HEK293 (cell line): ENCODE data around the gene GRB7.
A peak's percentile ranks its signal among the peaks of the same experiment; 100 is the strongest.

Experiments used
- BCL11A ChIP-seq: fragments of 450-650 bp; formaldehyde crosslinking; IDR thresholded peaks from 2 replicates; pipeline ENCODE4 v1.5.1; 2016; ENCODE audit warnings: low read depth, missing biosample characterization, missing genetic modification characterization
- EGR2 ChIP-seq: fragments of 450-650 bp; formaldehyde crosslinking; IDR thresholded peaks from 2 replicates; pipeline ENCODE4 v1.5.1; 2016; ENCODE audit warnings: low read depth, missing biosample characterization, missing genetic modification characterization
- FEZF1 ChIP-seq: fragments of 450-650 bp; formaldehyde crosslinking; IDR thresholded peaks from 2 replicates; pipeline ENCODE4 v1.5.1; 2016; ENCODE audit warnings: missing biosample characterization, missing genetic modification characterization
- HOXA7 ChIP-seq: sonication (generic); formaldehyde crosslinking; IDR thresholded peaks from 2 replicates; pipeline ENCODE4 v1.8.1; 2022; ENCODE audit warnings: missing genetic modification reagents, borderline replicate concordance
- IKZF3 ChIP-seq: fragments of 450-650 bp; IDR thresholded peaks from 2 replicates; pipeline ENCODE4 v1.5.0; 2018; ENCODE audit warnings: missing biosample characterization, mild to moderate bottlenecking, missing genetic modification characterization, moderate library complexity
- KLF16 ChIP-seq: fragments of 450-650 bp; formaldehyde crosslinking; IDR thresholded peaks from 2 replicates; pipeline ENCODE4 v1.5.1; 2017; ENCODE audit warnings: missing biosample characterization, missing genetic modification characterization
- SALL2 ChIP-seq: fragments of 450-650 bp; formaldehyde crosslinking; IDR thresholded peaks from 2 replicates; pipeline ENCODE4 v1.5.0; 2017; ENCODE audit warnings: missing biosample characterization, mild to moderate bottlenecking, missing genetic modification characterization, borderline replicate concordance
- SCRT1 ChIP-seq: fragments of 450-650 bp; formaldehyde crosslinking; IDR thresholded peaks from 2 replicates; pipeline ENCODE4 v1.5.1; 2016; ENCODE audit warnings: missing biosample characterization, missing genetic modification characterization, borderline replicate concordance
- ZBTB1 ChIP-seq: fragments of 450-650 bp; formaldehyde crosslinking; IDR thresholded peaks from 2 replicates; pipeline ENCODE4 v1.5.1; 2016; ENCODE audit warnings: missing biosample characterization, missing genetic modification characterization
- ZBTB48 ChIP-seq: fragments of 450-650 bp; formaldehyde crosslinking; IDR thresholded peaks from 2 replicates; pipeline ENCODE4 v1.5.1; 2016; ENCODE audit warnings: missing biosample characterization, missing genetic modification characterization
- ZNF121 ChIP-seq: fragments of 450-650 bp; formaldehyde crosslinking; IDR thresholded peaks from 2 replicates; pipeline ENCODE4 v1.5.1; 2016; ENCODE audit warnings: missing biosample characterization, missing genetic modification characterization
- ZNF140 ChIP-seq: fragments of 450-650 bp; formaldehyde crosslinking; IDR thresholded peaks from 2 replicates; pipeline ENCODE4 v1.5.1; 2016; ENCODE audit warnings: missing biosample characterization, missing genetic modification characterization
- ZNF155 ChIP-seq: fragments of 450-650 bp; formaldehyde crosslinking; IDR thresholded peaks from 2 replicates; pipeline ENCODE4 v1.5.1; 2016; ENCODE audit warnings: missing biosample characterization, missing genetic modification characterization
- ZNF175 ChIP-seq: fragments of 450-650 bp; formaldehyde crosslinking; IDR thresholded peaks from 2 replicates; pipeline ENCODE4 v1.5.1; 2016; ENCODE audit warnings: missing biosample characterization, missing genetic modification characterization
- ZNF211 ChIP-seq: fragments of 450-650 bp; formaldehyde crosslinking; IDR thresholded peaks from 2 replicates; pipeline ENCODE4 v1.5.1; 2016; ENCODE audit warnings: low read depth, missing biosample characterization, missing genetic modification characterization
- ZNF23 ChIP-seq: fragments of 450-650 bp; formaldehyde crosslinking; IDR thresholded peaks from 2 replicates; pipeline ENCODE4 v1.5.1; 2016; ENCODE audit warnings: missing biosample characterization, missing genetic modification characterization, borderline replicate concordance
- ZNF24 ChIP-seq: fragments of 450-650 bp; formaldehyde crosslinking; IDR thresholded peaks from 2 replicates; pipeline ENCODE4 v1.5.1; 2016; ENCODE audit warnings: missing biosample characterization, missing genetic modification characterization
- ZNF274 ChIP-seq, 2 experiments: fragments of 200-500 bp in 1 of 2; fragments of 450-650 bp in 1 of 2; sonication (Bioruptor generic) in 1 of 2; formaldehyde crosslinking in 1 of 2; IDR thresholded peaks; 2 replicates each; pipeline versions ENCODE4 v1.5.1 to v1.6.1; 2014 to 2016; ENCODE audit warnings: borderline replicate concordance in 1 of 2, inconsistent platforms in 1 of 2, low read length in 1 of 2, missing biosample characterization in 1 of 2, missing genetic modification characterization in 1 of 2
- ZNF341 ChIP-seq: fragments of 450-650 bp; formaldehyde crosslinking; IDR thresholded peaks from 2 replicates; pipeline ENCODE4; 2016; ENCODE audit warnings: low read depth, missing biosample characterization, missing genetic modification characterization
- ZNF423 ChIP-seq: fragments of 450-650 bp; formaldehyde crosslinking; IDR thresholded peaks from 2 replicates; pipeline ENCODE4 v1.5.1; 2016; ENCODE audit warnings: missing biosample characterization, missing genetic modification characterization
- ZNF426 ChIP-seq: fragments of 450-650 bp; formaldehyde crosslinking; IDR thresholded peaks from 2 replicates; pipeline ENCODE4 v1.5.1; 2017; ENCODE audit warnings: missing biosample characterization, missing genetic modification characterization, mild to moderate bottlenecking, inconsistent platforms, moderate library complexity
- ZNF473 ChIP-seq: fragments of 450-650 bp; formaldehyde crosslinking; IDR thresholded peaks from 2 replicates; pipeline ENCODE4 v1.5.1; 2017; ENCODE audit warnings: missing biosample characterization, missing genetic modification characterization
- ZNF544 ChIP-seq: fragments of 450-650 bp; formaldehyde crosslinking; IDR thresholded peaks from 2 replicates; pipeline ENCODE4 v1.5.0; 2017; ENCODE audit warnings: missing biosample characterization, missing genetic modification characterization
- ZNF555 ChIP-seq: fragments of 450-650 bp; formaldehyde crosslinking; conservative IDR thresholded peaks from 2 replicates; pipeline ENCODE4 v1.5.1; 2017; ENCODE audit warnings: missing biosample characterization, mild to moderate bottlenecking, missing genetic modification characterization, inconsistent platforms
- ZNF571 ChIP-seq: fragments of 450-650 bp; formaldehyde crosslinking; IDR thresholded peaks from 2 replicates; pipeline ENCODE4 v1.5.0; 2017; ENCODE audit warnings: missing biosample characterization, missing genetic modification characterization
- ZNF621 ChIP-seq: fragments of 450-650 bp; formaldehyde crosslinking; IDR thresholded peaks from 2 replicates; pipeline ENCODE4 v1.5.1; 2017; ENCODE audit warnings: missing biosample characterization, missing genetic modification characterization
- ZNF654 ChIP-seq: fragments of 450-650 bp; formaldehyde crosslinking; IDR thresholded peaks from 2 replicates; pipeline ENCODE4 v1.5.1; 2016; ENCODE audit warnings: low read depth, missing biosample characterization, missing genetic modification characterization
- ZNF843 ChIP-seq: fragments of 450-650 bp; formaldehyde crosslinking; IDR thresholded peaks from 2 replicates; pipeline ENCODE4 v1.5.1; 2016; ENCODE audit warnings: missing biosample characterization, missing genetic modification characterization
- TF ChIP-seq, protein P1 (sequence below): fragments of 450-650 bp; formaldehyde crosslinking; IDR thresholded peaks from 2 replicates; pipeline ENCODE4 v1.5.1; 2016; ENCODE audit warnings: missing biosample characterization, missing genetic modification characterization
- TF ChIP-seq, protein P2 (sequence below): fragments of 450-650 bp; formaldehyde crosslinking; IDR thresholded peaks from 2 replicates; pipeline ENCODE4 v1.5.1; 2016; ENCODE audit warnings: missing biosample characterization, missing genetic modification characterization
- TF ChIP-seq, protein P3 (sequence below): fragments of 450-650 bp; formaldehyde crosslinking; IDR thresholded peaks from 2 replicates; pipeline ENCODE4 v1.5.1; 2017; ENCODE audit warnings: missing biosample characterization, missing genetic modification characterization
- TF ChIP-seq, protein P4 (sequence below): fragments of 450-650 bp; formaldehyde crosslinking; IDR thresholded peaks from 2 replicates; pipeline ENCODE4 v1.5.1; 2017; ENCODE audit warnings: missing biosample characterization, missing genetic modification characterization
- TF ChIP-seq, protein P5 (sequence below): fragments of 450-650 bp; formaldehyde crosslinking; IDR thresholded peaks from 2 replicates; pipeline ENCODE4 v1.5.1; 2016; ENCODE audit warnings: missing biosample characterization, missing genetic modification characterization

The GRB7 gene

DNA sequence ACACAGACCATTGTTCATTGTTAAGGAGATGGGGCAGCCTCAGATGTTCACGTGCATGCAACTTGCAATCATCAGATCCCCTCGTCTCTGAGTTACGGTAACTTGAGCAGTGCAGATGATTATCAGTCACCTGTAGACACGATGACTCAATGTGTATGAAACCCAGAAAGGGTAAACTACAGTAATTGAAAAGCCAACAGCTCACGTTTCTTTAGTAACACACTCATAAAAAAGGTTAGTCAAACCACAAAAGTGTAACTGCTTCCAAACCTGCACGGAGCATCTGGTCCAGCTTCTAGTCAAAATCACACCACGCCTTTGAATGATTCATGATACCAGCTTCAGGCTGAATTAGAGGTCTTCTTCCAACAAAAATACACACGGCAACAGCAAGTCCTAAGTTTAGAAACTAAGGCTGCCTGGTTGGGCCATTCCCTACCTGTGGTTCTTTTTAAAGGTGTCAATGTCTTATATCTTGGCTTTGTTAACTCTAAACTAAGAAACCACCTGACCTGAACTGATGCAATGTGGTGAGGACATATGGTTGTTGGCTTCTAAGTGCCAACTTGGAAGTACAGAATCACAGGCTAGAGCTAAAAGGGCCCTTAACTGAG lies 32.3 kb downstream of the GRB7 start (continued):
- no peak for TF ChIP-seq ZNF23
- no peak for TF ChIP-seq ZNF555
- peak; percentile 61; the same call in 1 of the 2 replicates for TF ChIP-seq KLF16 (tag by site-specific recombination)
- no peak for TF ChIP-seq ZNF121 (tag by site-specific recombination)
- peak; percentile 99 for TF ChIP-seq BCL11A (tag by site-specific recombination)
- peak; percentile 97 for TF ChIP-seq ZNF24 (tag by site-specific recombination)
- TF ChIP-seq ZNF843 (tag by site-specific recombination): peak; percentile 99
- TF ChIP-seq ZNF155 (tag by site-specific recombination): no peak
- TF ChIP-seq, protein P1, sequence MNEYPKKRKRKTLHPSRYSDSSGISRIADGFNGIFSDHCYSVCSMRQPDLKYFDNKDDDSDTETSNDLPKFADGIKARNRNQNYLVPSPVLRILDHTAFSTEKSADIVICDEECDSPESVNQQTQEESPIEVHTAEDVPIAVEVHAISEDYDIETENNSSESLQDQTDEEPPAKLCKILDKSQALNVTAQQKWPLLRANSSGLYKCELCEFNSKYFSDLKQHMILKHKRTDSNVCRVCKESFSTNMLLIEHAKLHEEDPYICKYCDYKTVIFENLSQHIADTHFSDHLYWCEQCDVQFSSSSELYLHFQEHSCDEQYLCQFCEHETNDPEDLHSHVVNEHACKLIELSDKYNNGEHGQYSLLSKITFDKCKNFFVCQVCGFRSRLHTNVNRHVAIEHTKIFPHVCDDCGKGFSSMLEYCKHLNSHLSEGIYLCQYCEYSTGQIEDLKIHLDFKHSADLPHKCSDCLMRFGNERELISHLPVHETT: peak; percentile 99
- TF ChIP-seq, protein P2, sequence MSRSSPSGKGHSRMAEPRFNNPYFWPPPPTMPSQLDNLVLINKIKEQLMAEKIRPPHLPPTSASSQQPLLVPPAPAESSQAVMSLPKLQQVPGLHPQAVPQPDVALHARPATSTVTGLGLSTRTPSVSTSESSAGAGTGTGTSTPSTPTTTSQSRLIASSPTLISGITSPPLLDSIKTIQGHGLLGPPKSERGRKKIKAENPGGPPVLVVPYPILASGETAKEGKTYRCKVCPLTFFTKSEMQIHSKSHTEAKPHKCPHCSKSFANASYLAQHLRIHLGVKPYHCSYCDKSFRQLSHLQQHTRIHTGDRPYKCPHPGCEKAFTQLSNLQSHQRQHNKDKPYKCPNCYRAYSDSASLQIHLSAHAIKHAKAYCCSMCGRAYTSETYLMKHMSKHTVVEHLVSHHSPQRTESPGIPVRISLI (tag by site-specific recombination): peak; percentile 95
- no peak for TF ChIP-seq ZNF211
- TF ChIP-seq ZBTB1 (tag by site-specific recombination): peak; percentile 91; the same call in 1 of the 2 replicates
- TF ChIP-seq ZNF571 (tag by site-specific recombination): no peak
- peak; percentile 100 for TF ChIP-seq SCRT1
- TF ChIP-seq ZNF654: no peak
- no peak for TF ChIP-seq EGR2 (tag by site-specific recombination)
- TF ChIP-seq ZNF274 (IDR thresholded peaks at IDR 0.05; ENCODE audit: low read length): no peak
- no peak for TF ChIP-seq ZNF274 (tag by site-specific recombination; IDR thresholded peaks at IDR 0.05; ENCODE audit: borderline replicate concordance)
- no peak for TF ChIP-seq SALL2 (tag by site-specific recombination)
- TF ChIP-seq, protein P3, sequence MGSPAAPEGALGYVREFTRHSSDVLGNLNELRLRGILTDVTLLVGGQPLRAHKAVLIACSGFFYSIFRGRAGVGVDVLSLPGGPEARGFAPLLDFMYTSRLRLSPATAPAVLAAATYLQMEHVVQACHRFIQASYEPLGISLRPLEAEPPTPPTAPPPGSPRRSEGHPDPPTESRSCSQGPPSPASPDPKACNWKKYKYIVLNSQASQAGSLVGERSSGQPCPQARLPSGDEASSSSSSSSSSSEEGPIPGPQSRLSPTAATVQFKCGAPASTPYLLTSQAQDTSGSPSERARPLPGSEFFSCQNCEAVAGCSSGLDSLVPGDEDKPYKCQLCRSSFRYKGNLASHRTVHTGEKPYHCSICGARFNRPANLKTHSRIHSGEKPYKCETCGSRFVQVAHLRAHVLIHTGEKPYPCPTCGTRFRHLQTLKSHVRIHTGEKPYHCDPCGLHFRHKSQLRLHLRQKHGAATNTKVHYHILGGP (tag by site-specific recombination): 0 out of 2 replicates have a peak, but pooled peaks have one; percentile 48
- TF ChIP-seq ZNF473 (tag by site-specific recombination): no peak
- TF ChIP-seq ZNF140 (tag by site-specific recombination): no peak
- TF ChIP-seq, protein P4, sequence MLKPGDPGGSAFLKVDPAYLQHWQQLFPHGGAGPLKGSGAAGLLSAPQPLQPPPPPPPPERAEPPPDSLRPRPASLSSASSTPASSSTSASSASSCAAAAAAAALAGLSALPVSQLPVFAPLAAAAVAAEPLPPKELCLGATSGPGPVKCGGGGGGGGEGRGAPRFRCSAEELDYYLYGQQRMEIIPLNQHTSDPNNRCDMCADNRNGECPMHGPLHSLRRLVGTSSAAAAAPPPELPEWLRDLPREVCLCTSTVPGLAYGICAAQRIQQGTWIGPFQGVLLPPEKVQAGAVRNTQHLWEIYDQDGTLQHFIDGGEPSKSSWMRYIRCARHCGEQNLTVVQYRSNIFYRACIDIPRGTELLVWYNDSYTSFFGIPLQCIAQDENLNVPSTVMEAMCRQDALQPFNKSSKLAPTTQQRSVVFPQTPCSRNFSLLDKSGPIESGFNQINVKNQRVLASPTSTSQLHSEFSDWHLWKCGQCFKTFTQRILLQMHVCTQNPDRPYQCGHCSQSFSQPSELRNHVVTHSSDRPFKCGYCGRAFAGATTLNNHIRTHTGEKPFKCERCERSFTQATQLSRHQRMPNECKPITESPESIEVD (tag by site-specific recombination): peak; percentile 95
- TF ChIP-seq ZBTB48 (tag by site-specific recombination): no peak
- no peak for TF ChIP-seq ZNF423 (tag by site-specific recombination)
- peak; percentile 97 for TF ChIP-seq FEZF1
- TF ChIP-seq ZNF544: no peak
- TF ChIP-seq ZNF426 (tag by site-specific recombination): no peak
- TF ChIP-seq ZNF621: no peak
- TF ChIP-seq, protein P5, sequence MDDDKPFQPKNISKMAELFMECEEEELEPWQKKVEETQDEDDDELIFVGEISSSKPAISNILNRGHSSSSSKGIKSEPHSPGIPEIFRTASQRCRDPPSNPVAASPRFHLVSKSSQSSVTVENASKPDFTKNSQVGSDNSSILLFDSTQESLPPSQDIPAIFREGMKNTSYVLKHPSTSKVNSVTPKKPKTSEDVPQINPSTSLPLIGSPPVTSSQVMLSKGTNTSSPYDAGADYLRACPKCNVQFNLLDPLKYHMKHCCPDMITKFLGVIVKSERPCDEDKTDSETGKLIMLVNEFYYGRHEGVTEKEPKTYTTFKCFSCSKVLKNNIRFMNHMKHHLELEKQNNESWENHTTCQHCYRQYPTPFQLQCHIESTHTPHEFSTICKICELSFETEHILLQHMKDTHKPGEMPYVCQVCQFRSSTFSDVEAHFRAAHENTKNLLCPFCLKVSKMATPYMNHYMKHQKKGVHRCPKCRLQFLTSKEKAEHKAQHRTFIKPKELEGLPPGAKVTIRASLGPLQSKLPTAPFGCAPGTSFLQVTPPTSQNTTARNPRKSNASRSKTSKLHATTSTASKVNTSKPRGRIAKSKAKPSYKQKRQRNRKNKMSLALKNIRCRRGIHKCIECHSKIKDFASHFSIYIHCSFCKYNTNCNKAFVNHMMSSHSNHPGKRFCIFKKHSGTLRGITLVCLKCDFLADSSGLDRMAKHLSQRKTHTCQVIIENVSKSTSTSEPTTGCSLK (tag by site-specific recombination): no peak
- TF ChIP-seq HOXA7: no peak
- TF ChIP-seq ZNF175 (tag by site-specific recombination): no peak
- TF ChIP-seq ZNF341 (tag by site-specific recombination): peak; percentile 61
- no peak; the same call in none of the 2 replicates for TF ChIP-seq IKZF3 (tag by site-specific recombination)
